ENCODE data around the gene CALML3. TPM values are rescaled to one million over a fixed set of nuclear protein-coding genes. Genes with fewer than 3 reads are reported as not detected.

The CALML3 gene
- total and polyA plus RNA-seq, 10 donors = 0.10 TPM; not detected in 9

DNA sequence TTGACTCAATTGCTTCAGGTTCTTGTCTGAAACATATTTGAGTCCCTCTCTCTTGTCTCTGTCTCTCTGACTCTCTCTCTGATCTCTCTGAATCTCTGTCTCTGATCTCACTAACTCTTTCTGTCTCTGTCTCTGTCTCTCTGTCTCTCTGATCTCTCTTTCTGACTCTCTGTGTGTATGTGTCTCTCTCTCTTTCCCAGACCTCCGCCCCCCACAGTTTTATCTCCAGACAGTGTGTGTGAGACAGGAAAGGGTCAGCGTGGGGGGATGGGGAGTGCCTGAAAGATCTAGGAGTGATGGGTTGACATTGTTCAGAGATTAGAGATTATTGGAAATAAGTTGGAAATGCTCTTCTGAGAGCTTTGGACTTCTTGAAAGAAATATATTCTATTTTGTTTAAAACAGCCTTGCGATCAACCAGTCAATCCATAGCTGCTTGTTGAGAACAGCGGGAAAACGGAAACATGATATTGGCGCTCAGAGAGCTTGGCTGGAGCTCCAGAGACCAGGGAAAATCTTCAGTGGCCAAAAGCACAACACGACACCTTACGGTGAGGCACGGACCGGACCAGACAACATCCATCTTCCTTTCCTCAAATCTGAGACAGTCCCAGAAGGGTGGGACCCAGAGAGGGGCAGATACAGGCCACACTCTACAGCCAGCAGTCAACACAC lies 35.5 kb downstream of the CALML3 start:
- no peak for TF ChIP-seq POLR2AphosphoS5 (IDR thresholded peaks at IDR 0.05)
- TF ChIP-seq POLR2A (IDR thresholded peaks at IDR 0.05) = no peak
- no peak for TF ChIP-seq CTCF (IDR thresholded peaks at IDR 0.05 in 8 of 11, conservative IDR thresholded peaks at IDR 0.05 in 3 of 11)
- Histone ChIP-seq H3K9me3 (no peaks in the 10 kb centered on the region), H3K4me3 (no peak overlapping the region), H3K27ac (no peak overlapping the region), H3K27me3 (replicated peaks in 1 of 7) (peaks cover 0 to 25% (median 0%) of the 10 kb centered on the region in 7 donors), H3K36me3 (no peaks in the 10 kb centered on the region), H3K4me1 (no peaks in the 10 kb centered on the region)
- 82 to 92% (median 90%) methylated on average over 10 of the region's 10 CpGs for WGBS, 5 donors
- intact Hi-C loops (cut with DNase I; ENCODE audit: low total_unique reads) = no loop called here
- DNase-seq = no peak

GRCh38 chr10:5560817-5561703 lies 36.3 kb downstream of the CALML3 start:
- WGBS, 5 donors = 84 to 96% (median 93%) methylated on average over 27 to 28 of the region's 28 CpGs
- H3K36me3 ChIP-seq = no peaks in the 10 kb centered on the region
- no peaks in the 10 kb centered on the region for H3K9me3 ChIP-seq
- DNase-seq = peak; percentile 64
- no peak overlapping the region for H3K4me3 ChIP-seq
- H3K4me1 ChIP-seq = no peaks in the 10 kb centered on the region
- no peak overlapping the region for H3K27ac ChIP-seq
- intact Hi-C loops (cut with DNase I; ENCODE audit: low total_unique reads) = no loop called here
- H3K27me3 ChIP-seq (replicated peaks in 1 of 7) = peaks cover 0 to 25% (median 0%) of the 10 kb centered on the region in 7 donors
- TF ChIP-seq POLR2AphosphoS5 (IDR thresholded peaks at IDR 0.05) = no peak
- no peak for TF ChIP-seq CTCF (IDR thresholded peaks at IDR 0.05 in 8 of 11, conservative IDR thresholded peaks at IDR 0.05 in 3 of 11)
- TF ChIP-seq POLR2A (IDR thresholded peaks at IDR 0.05) = no peak

- Histone ChIP-seq H3K4me1 (no peaks in the 10 kb centered on the region), H3K27me3 (replicated peaks in 1 of 7) (peaks cover 0 to 25% (median 0%) of the 10 kb centered on the region in 7 donors), H3K27ac (no peak overlapping the region), H3K9me3 (no peaks in the 10 kb centered on the region), H3K4me3 (no peak overlapping the region), H3K36me3 (no peaks in the 10 kb centered on the region)
- DNase-seq = peak; percentile 55
- TF ChIP-seq CTCF (IDR thresholded peaks at IDR 0.05 in 8 of 11, conservative IDR thresholded peaks at IDR 0.05 in 3 of 11) = no peak
- no peak for TF ChIP-seq POLR2A (IDR thresholded peaks at IDR 0.05)
- TF ChIP-seq POLR2AphosphoS5 (IDR thresholded peaks at IDR 0.05) = no peak
- intact Hi-C loops (cut with DNase I; ENCODE audit: low total_unique reads) = no loop called here
- WGBS, 5 donors = 75 to 90% (median 88%) methylated on average over 12 to 13 of the region's 13 CpGs
Observed at GRCh38 chr10:5561704-5562645, 37.2 kb downstream of the CALML3 start.

All from spleen (tissue), 11 donors.